ENCODE measurements around the gene CYTH1.

- TF ChIP-seq CTCF (conservative IDR thresholded peaks at IDR 0.05) (no peak), EZH2 (IDR thresholded peaks at IDR 0.05; ENCODE audit: low read depth) (no peak)
These were observed 77.0 kb downstream of the CYTH1 start for GRCh38 chr17:78705071-78705470.
